CD4-positive, alpha-beta T cell treated with Interleukin-2 at 100 ng/mL for 4 hours (primary cell): ENCODE results near the gene USP5.

Experiments
- DNase-seq: peaks from one replicate; pipeline ENCODE4 v3.0.0-alpha.2; 2020; ENCODE audit warnings: low spot score

Gene USP5

GRCh38 chr12:6914947-6915788 lies 63.2 kb downstream of the USP5 start:
- DNase-seq: no peak

GRCh38 chr12:6915789-6916285 lies 63.9 kb downstream of the USP5 start:
- DNase-seq: no peak
